Sigmoid colon (tissue), 4 donors: Measurements from ENCODE around the gene SLC28A1.

ENCODE experiments used
- CTCF ChIP-seq, 4 experiments: fragments of 450-650 bp in 3 of 4; fragments of 200-600 bp in 1 of 4; IDR thresholded peaks; one replicate each; pipeline ENCODE4 v1.5.1; 2016 to 2019; ENCODE audit warnings: antibody characterized with exemption in 4 of 4, mild to moderate bottlenecking in 3 of 4, moderate library complexity in 2 of 4
- EP300 ChIP-seq, 4 donors: sonication (generic); formaldehyde crosslinking; IDR thresholded peaks; one replicate each; pipeline ENCODE4 v1.6.1; 2017; ENCODE audit warnings: antibody characterized with exemption in 4 of 4
- POLR2A ChIP-seq, 2 donors: fragments of 450-650 bp; IDR thresholded peaks; one replicate each; pipeline ENCODE4 v1.6.1; 2016; ENCODE audit warnings: antibody characterized with exemption in 2 of 2, mild to moderate bottlenecking in 2 of 2, moderate library complexity in 2 of 2
- POLR2AphosphoS5 ChIP-seq, 4 donors: sonication (generic); formaldehyde crosslinking; IDR thresholded peaks; one replicate each; pipeline ENCODE4 v1.6.1; 2017; ENCODE audit warnings: antibody characterized with exemption in 4 of 4

- TF ChIP-seq POLR2A (IDR thresholded peaks at IDR 0.05), result no peak
- no peak for TF ChIP-seq EP300 (IDR thresholded peaks at IDR 0.05)
- TF ChIP-seq CTCF (IDR thresholded peaks at IDR 0.05), result no peak
- no peak for TF ChIP-seq POLR2AphosphoS5 (IDR thresholded peaks at IDR 0.05)
Observed at GRCh38 chr15:84990507-84990906, 106.0 kb downstream of the SLC28A1 start.
